CD14-positive monocyte (primary cell): ENCODE data around the gene CNTNAP2. TPM values are rescaled to one million over a fixed set of nuclear protein-coding genes. Genes with fewer than 3 reads are reported as not detected.

Source experiments
- DNase-seq, 3 donors: peaks; one replicate each; pipeline ENCODE4 v3.0.0-alpha.2; 2011 to 2022
- H2AFZ ChIP-seq: 2 replicates; pipeline ENCODE4 v1.6.0; 2012; ENCODE audit warnings: mild to moderate bottlenecking, low read depth, low read length, inconsistent platforms; ENCODE audit not compliant: insufficient read depth, poor library complexity, severe bottlenecking
- H3K27ac ChIP-seq, 2 donors: 1 replicate in 1 of 2; 2 replicates in 1 of 2; pipeline ENCODE4 v1.5.1; 2012 to 2013; ENCODE audit warnings: low read length in 2 of 2, control low read depth in 1 of 2, inconsistent platforms in 1 of 2, low read depth in 1 of 2, mild to moderate bottlenecking in 1 of 2
- H3K27me3 ChIP-seq, 2 donors: one replicate each; pipeline versions ENCODE4 v1.6.0 to v1.6.1; 2011 to 2013; ENCODE audit warnings: low read length in 2 of 2; ENCODE audit not compliant: control insufficient read depth in 2 of 2, insufficient read depth in 2 of 2
- H3K36me3 ChIP-seq, 2 donors: replicated peaks in 1 of 2; 1 replicate in 1 of 2; 2 replicates in 1 of 2; pipeline versions ENCODE4 v1.5.1 to v1.6.1; 2012 to 2013; ENCODE audit warnings: low read length in 2 of 2, control low read depth in 1 of 2, inconsistent platforms in 1 of 2, mild to moderate bottlenecking in 1 of 2; ENCODE audit not compliant: insufficient read depth in 2 of 2, control insufficient read depth in 1 of 2
- H3K4me1 ChIP-seq, 2 donors: 1 replicate in 1 of 2; 2 replicates in 1 of 2; pipeline versions ENCODE4 v1.5.1 to v1.6.1; 2012 to 2013; ENCODE audit warnings: low read length in 2 of 2, control low read depth in 1 of 2, inconsistent platforms in 1 of 2, mild to moderate bottlenecking in 1 of 2, moderate library complexity in 1 of 2; ENCODE audit not compliant: insufficient read depth in 2 of 2, control insufficient read depth in 1 of 2
- H3K4me2 ChIP-seq: replicated peaks from 2 replicates; pipeline ENCODE3; 2012; ENCODE audit warnings: low read length, moderate library complexity, mild to moderate bottlenecking; ENCODE audit not compliant: poor library complexity, severe bottlenecking; ENCODE audit errors: extremely low read depth
- H3K4me3 ChIP-seq, 3 experiments: fragments of 200-600 bp in 1 of 3; sonication (generic) in 1 of 3; replicated peaks in 1 of 3; 1 replicate in 2 of 3; 2 replicates in 1 of 3; pipeline ENCODE4 v1.5.1; 2011 to 2013; ENCODE audit warnings: low read length in 3 of 3, mild to moderate bottlenecking in 3 of 3, control low read depth in 2 of 3, low read depth in 2 of 3, inconsistent platforms in 1 of 3, moderate library complexity in 1 of 3
- H3K79me2 ChIP-seq: 2 replicates; pipeline ENCODE4 v1.6.0; 2012; ENCODE audit warnings: mild to moderate bottlenecking, control low read depth, inconsistent platforms, low read length, moderate library complexity; ENCODE audit not compliant: insufficient read depth
- H3K9ac ChIP-seq: 2 replicates; pipeline ENCODE4 v1.6.0; 2017; ENCODE audit warnings: low read length, mild to moderate bottlenecking; ENCODE audit not compliant: insufficient read depth, poor library complexity, severe bottlenecking
- H3K9me3 ChIP-seq, 2 donors: replicated peaks in 1 of 2; 1 replicate in 1 of 2; 2 replicates in 1 of 2; pipeline versions ENCODE4 v1.5.1 to v1.6.1; 2012 to 2013; ENCODE audit warnings: low read length in 2 of 2, control low read depth in 1 of 2; ENCODE audit not compliant: control insufficient read depth in 1 of 2, insufficient read depth in 1 of 2
- H4K20me1 ChIP-seq: 2 replicates; pipeline ENCODE4 v1.6.0; 2012; ENCODE audit warnings: mild to moderate bottlenecking, low read length, control low read depth, moderate library complexity; ENCODE audit not compliant: insufficient read depth
- H3K27ac Mint-ChIP-seq, 7 donors: one replicate each; pipeline ENCODE4 v1.8.0; 2020; ENCODE audit warnings: mild to moderate bottlenecking in 7 of 7, mixed read lengths in 7 of 7, moderate library complexity in 6 of 7, inconsistent platforms in 2 of 7
- H3K27me3 Mint-ChIP-seq, 3 donors: one replicate each; pipeline ENCODE4 v1.8.0; 2021 to 2022; ENCODE audit warnings: low read depth in 3 of 3, mild to moderate bottlenecking in 3 of 3, mixed read lengths in 3 of 3, moderate library complexity in 3 of 3, inconsistent platforms in 1 of 3
- H3K36me3 Mint-ChIP-seq, 2 donors: one replicate each; pipeline ENCODE4 v1.8.0; 2020; ENCODE audit warnings: mixed read lengths in 2 of 2, inconsistent platforms in 1 of 2, mild to moderate bottlenecking in 1 of 2
- H3K4me1 Mint-ChIP-seq: one replicate; pipeline ENCODE4 v1.8.0; 2020; ENCODE audit warnings: mild to moderate bottlenecking, mixed read lengths
- H3K4me3 Mint-ChIP-seq, 2 donors: one replicate each; pipeline ENCODE4 v1.8.0; 2020; ENCODE audit warnings: mild to moderate bottlenecking in 2 of 2, mixed read lengths in 2 of 2, moderate library complexity in 1 of 2
- H3K9me3 Mint-ChIP-seq, 7 donors: one replicate each; pipeline ENCODE4 v1.8.0; 2020 to 2022; ENCODE audit warnings: mixed read lengths in 7 of 7, mild to moderate bottlenecking in 6 of 7, moderate library complexity in 6 of 7, inconsistent platforms in 2 of 7
- CTCF ChIP-seq: fragments of 200-600 bp; IDR thresholded peaks from one replicate; pipeline ENCODE4 v1.8.0; 2022; ENCODE audit warnings: antibody characterized with exemption, mild to moderate bottlenecking
- WGBS: methylation state at CpG from one replicate; pipeline ENCODE4 v1.1.5; 2013; ENCODE audit warnings: missing lambda C conversion rate; ENCODE audit not compliant: insufficient coverage; 5-methylcytosine and 5-hydroxymethylcytosine counted together
- intact Hi-C, 2 donors: fragments of 100-400 bp; cut with micrococcal nuclease; formaldehyde crosslinking; loops; one replicate each; pipeline versions ENCODE4 v1.15.0 to v1.15.1; 2023
- polyA plus RNA-seq, 3 donors: library from polyadenylated mRNA; depleted of rRNA in 1 of 3; unstranded in 2 of 3; stranded (reverse) in 1 of 3; fragments of 300-500 nt in 2 of 3; fragments of >200 nt in 1 of 3; fragmentation: Illumina TruSeq in 2 of 3; gene quantifications; 1 replicate in 2 of 3; 2 replicates in 1 of 3; pipeline ENCODE4 v1.2.3, GENCODE V29; 2012 to 2021

CNTNAP2 gene
- polyA plus RNA-seq, 3 donors: 0.01 TPM; not detected in 2

- Histone ChIP-seq H2AFZ (no peak overlapping the region), H3K79me2 (no peaks in the 10 kb centered on the region), H4K20me1 (no peaks in the 10 kb centered on the region), H3K9ac (no peak overlapping the region), H3K4me3 (no peak overlapping the region), H3K9me3 (peaks cover 5 to 15% of the 10 kb centered on the region in 2 donors), H3K4me2 (no peak overlapping the region), H3K27me3 (no peaks in the 10 kb centered on the region), H3K36me3 (no peaks in the 10 kb centered on the region), H3K4me1 (no peaks in the 10 kb centered on the region), H3K27ac (no peak overlapping the region)
- TF ChIP-seq CTCF: no peak
- Mint-ChIP-seq H3K4me1 (no peaks in the 10 kb centered on the region), H3K9me3 (peaks cover 0 to 12% (median 7%) of the 10 kb centered on the region in 7 donors), H3K27ac (no peak overlapping the region), H3K4me3 (no peak overlapping the region), H3K36me3 (no peaks in the 10 kb centered on the region), H3K27me3 (peaks cover 0 to 5% (median 0%) of the 10 kb centered on the region in 3 donors)
- no peak for DNase-seq
- WGBS: 76% methylated on average over 2 of the region's 2 CpGs
- intact Hi-C loops: no loop called here
Observed at GRCh38 chr7:146314962-146315361, 198.4 kb downstream of the CNTNAP2 start.

GRCh38 chr7:146319629-146320028, 203.0 kb downstream of the CNTNAP2 start:
- Histone ChIP-seq H4K20me1 (no peaks in the 10 kb centered on the region), H3K36me3 (no peaks in the 10 kb centered on the region), H3K27me3 (no peaks in the 10 kb centered on the region), H3K4me3 (no peak overlapping the region), H3K27ac (no peak overlapping the region), H3K4me2 (no peak overlapping the region), H3K79me2 (no peaks in the 10 kb centered on the region), H3K9ac (no peak overlapping the region), H3K4me1 (no peaks in the 10 kb centered on the region), H3K9me3 (peaks cover 3 to 10% of the 10 kb centered on the region in 2 donors), H2AFZ (no peak overlapping the region)
- 90% methylated on average over 2 of the region's 5 CpGs for WGBS
- no peak overlapping the region for H3K4me3 Mint-ChIP-seq
- peaks cover 0 to 7% (median 2%) of the 10 kb centered on the region in 7 donors for H3K9me3 Mint-ChIP-seq
- no peaks in the 10 kb centered on the region for H3K36me3 Mint-ChIP-seq
- no peak for TF ChIP-seq CTCF
- H3K27me3 Mint-ChIP-seq: peaks cover 0 to 5% (median 0%) of the 10 kb centered on the region in 3 donors
- no peak for DNase-seq
- intact Hi-C loops: no loop called here
- no peaks in the 10 kb centered on the region for H3K4me1 Mint-ChIP-seq
- H3K27ac Mint-ChIP-seq: no peak overlapping the region
